Measurements from ENCODE around the gene JPH3.
"Not testable (repeated sequence)": the region's sequence is repeated elsewhere in the genome, so short reads cannot be mapped to it uniquely, and the experiment has no call there.

The JPH3 gene

DNA sequence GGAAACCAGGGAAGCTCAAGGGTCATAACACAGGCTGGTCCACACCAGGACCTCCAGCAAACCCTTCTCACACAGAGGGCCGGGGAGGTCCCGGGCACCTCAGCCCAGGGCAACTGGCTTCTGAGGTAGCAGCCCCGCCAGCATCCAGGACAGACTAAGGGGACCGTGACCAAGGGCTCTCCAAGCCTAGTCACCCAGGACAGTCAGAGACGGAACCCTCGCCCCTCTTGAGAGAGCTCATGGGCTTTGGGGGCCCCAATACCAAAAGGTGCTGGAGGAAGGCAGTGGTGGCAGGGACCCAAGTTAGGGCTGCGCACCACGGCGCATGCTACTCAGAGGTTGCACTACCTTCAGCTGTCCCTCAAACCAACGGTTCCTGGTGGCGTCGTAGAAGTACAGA lies 108.6 kb downstream of the JPH3 start:
- H3K4me3 Mint-ChIP-seq, result no peak overlapping the region
- no peaks in the 10 kb centered on the region for H3K9me3 Mint-ChIP-seq
- no peaks in the 10 kb centered on the region for H3K27me3 Mint-ChIP-seq
- H3K36me3 Mint-ChIP-seq (ENCODE audit: low read depth), result peaks cover 35% of the 10 kb centered on the region
- peaks cover 27% of the 10 kb centered on the region for H3K4me1 Mint-ChIP-seq (ENCODE audit: low read depth)
- no peak overlapping the region for H3K27ac Mint-ChIP-seq

DNA sequence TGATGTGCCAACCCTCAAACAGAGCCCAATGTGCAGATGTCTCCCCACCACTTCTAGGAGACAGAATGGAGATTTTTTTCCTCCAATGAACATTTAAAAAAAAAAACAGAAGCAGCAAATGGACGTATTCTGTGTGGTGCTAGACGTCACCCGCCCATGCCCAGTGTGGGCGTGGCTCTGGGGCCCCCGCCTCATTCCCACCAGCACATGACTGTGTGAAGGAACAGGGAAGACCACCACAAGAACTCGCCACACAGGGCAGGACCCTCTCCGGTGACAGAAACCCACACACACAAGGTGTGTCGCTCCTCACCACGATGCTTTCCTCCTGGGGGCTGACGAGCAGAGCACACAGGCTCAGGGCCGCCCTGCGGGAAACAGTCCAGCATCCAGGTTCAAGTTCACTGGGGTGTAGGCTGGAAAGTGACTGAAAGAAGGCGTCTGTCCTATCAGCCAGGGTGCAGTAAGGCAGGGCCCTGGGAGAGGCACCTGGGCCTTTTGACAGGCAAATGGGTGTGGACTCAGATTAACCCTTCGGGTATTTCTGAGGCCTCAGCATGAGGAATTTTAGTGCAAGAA lies 110.0 kb downstream of the JPH3 start:
- H3K36me3 Mint-ChIP-seq (ENCODE audit: low read depth), result peaks cover 33% of the 10 kb centered on the region
- H3K27me3 Mint-ChIP-seq, result no peaks in the 10 kb centered on the region
- no peak overlapping the region for H3K27ac Mint-ChIP-seq
- H3K9me3 Mint-ChIP-seq, result no peaks in the 10 kb centered on the region
- no peak overlapping the region for H3K4me3 Mint-ChIP-seq
- peaks cover 27% of the 10 kb centered on the region for H3K4me1 Mint-ChIP-seq (ENCODE audit: low read depth)

DNA sequence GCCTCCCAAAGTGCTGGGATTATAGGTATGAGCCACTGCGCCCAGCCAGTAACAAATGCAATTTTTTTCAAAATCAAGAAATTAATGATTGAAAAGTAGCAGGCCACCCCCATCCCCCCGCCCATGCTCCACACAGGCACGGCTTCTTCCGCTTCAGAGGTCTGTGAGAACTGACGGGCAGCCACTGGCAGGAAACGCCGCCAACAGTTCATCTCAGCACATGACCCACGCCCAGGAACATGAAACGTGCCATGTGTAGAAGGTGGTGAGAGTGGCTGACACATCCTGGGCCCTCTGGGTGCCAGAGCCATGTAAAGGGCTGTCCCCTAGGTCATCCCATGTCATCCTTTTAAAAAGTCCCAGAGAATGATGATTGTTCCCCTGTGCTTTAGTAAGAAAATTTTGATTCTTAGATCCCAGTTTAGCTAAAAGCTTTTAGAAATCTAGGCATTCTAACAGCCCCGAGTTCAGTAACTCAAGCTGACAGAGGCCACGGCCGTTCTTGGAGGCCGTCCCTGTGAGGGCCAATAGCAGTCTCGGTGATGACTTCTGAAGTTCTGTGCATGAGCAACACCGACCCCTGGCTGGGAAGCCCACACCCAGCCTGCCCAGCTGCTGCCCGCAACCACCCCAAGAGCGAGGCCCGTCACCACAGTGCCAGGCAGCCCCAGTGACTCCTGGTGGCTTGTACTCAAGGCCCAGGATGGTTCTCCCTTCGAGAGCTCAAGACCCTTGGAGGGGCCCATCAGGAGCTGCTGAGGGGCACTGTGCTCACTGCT lies 111.3 kb downstream of the JPH3 start:
- Mint-ChIP-seq H3K9me3 (no peaks in the 10 kb centered on the region), H3K4me1 (ENCODE audit: low read depth) (peaks cover 27% of the 10 kb centered on the region), H3K27me3 (no peaks in the 10 kb centered on the region), H3K4me3 (no peak overlapping the region), H3K36me3 (ENCODE audit: low read depth) (peaks cover 40% of the 10 kb centered on the region), H3K27ac (peak overlapping the region; percentile 76)

DNA sequence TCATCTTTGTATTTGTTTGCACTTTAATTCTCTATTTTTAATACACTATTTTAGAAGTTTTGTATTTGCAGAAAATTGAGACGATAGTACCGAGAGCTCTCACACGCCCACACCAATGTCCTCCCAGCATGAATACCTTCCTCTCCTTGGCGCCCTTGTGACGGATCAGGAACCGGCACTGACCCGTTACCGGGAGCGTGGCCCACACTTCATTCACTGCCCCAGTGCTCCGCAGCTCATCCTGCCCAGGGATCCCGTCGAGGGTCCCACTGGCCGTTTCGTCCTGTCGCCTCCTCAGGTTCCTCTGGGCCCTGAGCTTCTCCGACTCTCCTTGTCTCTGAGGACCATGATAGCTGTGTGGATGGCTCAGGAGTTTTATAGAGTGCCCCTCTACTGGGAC lies 112.9 kb downstream of the JPH3 start:
- Mint-ChIP-seq H3K9me3 (no peaks in the 10 kb centered on the region), H3K36me3 (ENCODE audit: low read depth) (peaks cover 51% of the 10 kb centered on the region)

DNA sequence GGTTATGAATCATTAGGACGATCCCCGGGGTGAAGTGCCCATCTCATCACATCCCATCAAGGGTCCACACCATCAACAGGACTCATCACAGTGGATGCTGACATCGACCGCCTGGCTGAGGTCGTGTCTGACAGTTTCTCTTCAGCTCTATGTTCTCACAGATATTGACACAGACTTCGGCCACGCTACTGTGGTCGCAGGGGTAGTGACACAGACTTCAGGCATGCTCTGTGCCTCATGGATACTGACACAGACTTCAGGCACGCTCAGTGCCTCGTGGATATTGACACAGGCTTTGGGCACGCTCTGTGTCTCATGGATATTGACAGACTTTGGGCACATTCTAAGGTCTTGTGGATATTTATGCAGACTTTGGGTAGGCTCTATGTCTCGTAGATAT lies 113.3 kb downstream of the JPH3 start:
- Mint-ChIP-seq H3K36me3 (ENCODE audit: low read depth) (peaks cover 50% of the 10 kb centered on the region), H3K9me3 (no peaks in the 10 kb centered on the region), H3K27ac (peak overlapping the region; percentile 7), H3K27me3 (no peaks in the 10 kb centered on the region), H3K4me1 (ENCODE audit: low read depth) (peaks cover 27% of the 10 kb centered on the region), H3K4me3 (no peak overlapping the region)

More for the DNA sequence above, 112.9 kb downstream of the JPH3 start:
- peaks cover 27% of the 10 kb centered on the region for H3K4me1 Mint-ChIP-seq (ENCODE audit: low read depth)
- no peak overlapping the region for H3K27ac Mint-ChIP-seq
- no peak overlapping the region for H3K4me3 Mint-ChIP-seq
- no peaks in the 10 kb centered on the region for H3K27me3 Mint-ChIP-seq

- Mint-ChIP-seq H3K4me1 (ENCODE audit: low read depth) (peaks cover 34% of the 10 kb centered on the region), H3K36me3 (ENCODE audit: low read depth) (peaks cover 64% of the 10 kb centered on the region)
- H3K27ac Mint-ChIP-seq, H3K27me3 Mint-ChIP-seq, H3K9me3 Mint-ChIP-seq, H3K4me3 Mint-ChIP-seq: not testable (repeated sequence)
These were observed 116.5 kb downstream of the JPH3 start for GRCh38 chr16:87718831-87719230.

DNA sequence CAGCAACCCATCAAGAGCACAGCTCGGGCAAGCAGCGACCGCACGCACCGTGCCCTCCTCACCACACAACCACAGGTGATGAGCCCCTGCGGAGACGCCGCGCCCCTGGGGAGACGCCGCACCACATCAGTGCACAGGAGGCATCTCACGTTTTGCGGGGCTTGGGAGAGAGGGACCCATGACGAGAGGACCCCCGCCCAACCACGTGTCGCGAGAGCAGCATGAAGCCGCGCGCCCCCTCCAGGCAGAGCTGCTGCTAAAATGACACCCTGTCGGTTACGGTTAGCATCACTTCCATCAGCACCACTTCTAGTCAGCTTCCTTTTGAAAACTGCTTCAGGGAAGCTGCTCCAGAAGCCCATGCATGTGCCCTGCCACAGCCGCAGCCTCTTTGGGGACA lies 118.1 kb downstream of the JPH3 start:
- Mint-ChIP-seq H3K9me3 (no peaks in the 10 kb centered on the region), H3K27me3 (no peaks in the 10 kb centered on the region), H3K4me1 (ENCODE audit: low read depth) (peaks cover 34% of the 10 kb centered on the region), H3K4me3 (no peak overlapping the region), H3K27ac (no peak overlapping the region), H3K36me3 (ENCODE audit: low read depth) (peaks cover 67% of the 10 kb centered on the region)

GRCh38 chr16:87721622-87722585 lies 119.6 kb downstream of the JPH3 start:
- H3K27me3 Mint-ChIP-seq, result no peaks in the 10 kb centered on the region
- peaks cover 69% of the 10 kb centered on the region for H3K36me3 Mint-ChIP-seq (ENCODE audit: low read depth)
- peak overlapping the region; percentile 52 for H3K27ac Mint-ChIP-seq
- H3K9me3 Mint-ChIP-seq, result no peaks in the 10 kb centered on the region
- no peak overlapping the region for H3K4me3 Mint-ChIP-seq
- peaks cover 34% of the 10 kb centered on the region for H3K4me1 Mint-ChIP-seq (ENCODE audit: low read depth)

GRCh38 chr16:87722590-87723225 lies 120.4 kb downstream of the JPH3 start:
- H3K36me3 Mint-ChIP-seq (ENCODE audit: low read depth), result peaks cover 72% of the 10 kb centered on the region
- H3K4me3 Mint-ChIP-seq, result no peak overlapping the region
- peaks cover 36% of the 10 kb centered on the region for H3K4me1 Mint-ChIP-seq (ENCODE audit: low read depth)
- H3K27me3 Mint-ChIP-seq, result no peaks in the 10 kb centered on the region
- no peaks in the 10 kb centered on the region for H3K9me3 Mint-ChIP-seq
- peak overlapping the region; percentile 52 for H3K27ac Mint-ChIP-seq

GRCh38 chr16:87723226-87723623 lies 120.9 kb downstream of the JPH3 start:
- Mint-ChIP-seq H3K9me3 (no peaks in the 10 kb centered on the region), H3K27ac (no peak overlapping the region), H3K27me3 (no peaks in the 10 kb centered on the region), H3K4me1 (ENCODE audit: low read depth) (peaks cover 36% of the 10 kb centered on the region), H3K36me3 (ENCODE audit: low read depth) (peaks cover 74% of the 10 kb centered on the region), H3K4me3 (no peak overlapping the region)

DNA sequence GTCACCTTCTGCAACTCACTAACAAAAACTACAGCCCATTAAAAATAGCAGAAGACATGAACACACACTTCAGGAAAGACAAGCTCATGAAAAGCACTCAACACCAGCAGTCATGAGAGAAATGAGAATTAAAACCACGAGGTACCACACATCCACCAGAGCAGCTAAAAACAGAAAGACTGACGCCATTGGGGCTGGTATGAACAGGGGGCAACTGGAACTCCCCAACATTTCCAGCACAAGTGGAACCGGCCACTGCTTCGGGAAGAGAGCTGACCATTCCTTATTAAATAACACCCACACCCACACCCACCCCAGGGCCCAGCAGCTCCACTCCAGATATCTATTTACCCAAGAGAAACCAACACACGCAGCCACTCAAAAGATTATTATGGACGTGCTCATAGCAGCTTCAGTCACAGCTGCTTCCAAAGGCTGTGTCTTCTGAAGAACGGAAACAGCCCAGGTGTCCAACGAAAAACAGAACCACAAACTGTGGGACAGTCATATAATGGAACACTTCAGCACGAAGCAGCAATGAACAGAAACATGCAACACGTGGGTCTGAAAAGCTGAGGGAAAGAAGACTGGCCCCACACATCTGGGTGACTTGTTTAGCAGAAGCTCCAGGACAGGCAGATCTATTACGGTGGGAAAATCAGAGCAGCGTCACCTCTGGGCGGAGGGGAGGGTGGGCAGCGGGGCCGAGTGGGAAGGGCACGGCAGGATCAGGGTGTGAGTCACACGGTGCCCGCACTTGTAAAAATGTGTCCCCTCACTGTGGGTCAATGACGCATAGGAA lies 122.4 kb downstream of the JPH3 start:
- no peak overlapping the region for H3K4me3 Mint-ChIP-seq
- H3K27ac Mint-ChIP-seq, result peak overlapping the region; percentile 59
- H3K4me1 Mint-ChIP-seq (ENCODE audit: low read depth), result peaks cover 36% of the 10 kb centered on the region
- H3K27me3 Mint-ChIP-seq, result no peaks in the 10 kb centered on the region
- H3K36me3 Mint-ChIP-seq (ENCODE audit: low read depth), result peaks cover 77% of the 10 kb centered on the region
- H3K9me3 Mint-ChIP-seq, result no peaks in the 10 kb centered on the region

DNA sequence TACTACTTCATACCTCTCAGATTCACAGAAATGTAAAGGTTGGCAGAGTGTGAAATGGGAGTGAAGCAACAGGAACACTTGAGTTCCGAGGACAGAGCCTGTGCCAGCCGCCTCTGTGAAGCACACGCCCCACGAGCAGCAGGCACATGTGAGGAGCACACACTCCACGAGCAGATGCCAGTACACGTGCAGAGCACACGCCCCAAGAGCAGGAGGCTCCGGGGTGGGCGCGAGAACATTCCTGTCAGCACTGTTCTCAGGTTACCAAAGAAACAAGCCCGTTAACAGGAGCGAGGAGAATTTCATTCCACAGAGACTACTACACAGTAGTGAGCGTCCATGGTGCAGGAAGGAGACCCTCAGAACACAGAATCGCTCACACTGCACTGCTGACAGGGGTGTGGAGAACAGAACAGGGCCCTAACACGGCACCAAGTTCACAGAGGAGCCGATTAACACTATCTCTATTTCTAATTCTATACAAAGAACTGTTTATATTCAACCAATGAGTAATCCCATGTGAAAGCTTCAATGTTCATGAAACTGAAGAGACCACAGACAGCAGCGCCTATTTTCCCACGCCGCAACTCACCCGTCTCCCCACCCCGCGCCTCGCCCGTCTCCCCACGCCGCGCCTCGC lies 123.4 kb downstream of the JPH3 start:
- H3K27me3 Mint-ChIP-seq, result no peaks in the 10 kb centered on the region
- H3K4me3 Mint-ChIP-seq, result no peak overlapping the region
- no peaks in the 10 kb centered on the region for H3K9me3 Mint-ChIP-seq
- H3K27ac Mint-ChIP-seq, result peak overlapping the region; percentile 40
- H3K4me1 Mint-ChIP-seq (ENCODE audit: low read depth), result peaks cover 36% of the 10 kb centered on the region
- peaks cover 77% of the 10 kb centered on the region for H3K36me3 Mint-ChIP-seq (ENCODE audit: low read depth)

DNA sequence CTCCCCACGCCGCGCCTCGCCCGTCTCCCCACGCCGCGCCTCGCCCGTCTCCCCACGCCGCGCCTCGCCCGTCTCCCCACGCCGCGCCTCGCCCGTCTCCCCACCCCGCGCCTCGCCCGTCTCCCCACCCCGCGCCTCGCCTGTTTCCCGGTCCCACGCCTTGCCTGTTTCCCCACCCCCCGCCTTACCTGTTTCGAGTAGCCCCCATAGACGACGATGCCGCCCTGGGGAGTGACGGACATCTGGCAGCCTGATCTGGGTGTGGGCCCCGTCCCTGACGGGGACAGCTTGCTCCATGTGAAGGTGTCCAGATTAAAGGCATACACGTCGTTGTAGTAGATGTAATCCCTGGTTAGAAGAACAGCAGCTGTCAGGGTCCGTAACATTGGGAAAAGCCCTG lies 124.3 kb downstream of the JPH3 start:
- not testable (repeated sequence) for H3K4me3 Mint-ChIP-seq, H3K27me3 Mint-ChIP-seq, H3K27ac Mint-ChIP-seq, H3K9me3 Mint-ChIP-seq
- peaks cover 82% of the 10 kb centered on the region for H3K36me3 Mint-ChIP-seq (ENCODE audit: low read depth)
- peaks cover 36% of the 10 kb centered on the region for H3K4me1 Mint-ChIP-seq (ENCODE audit: low read depth)

DNA sequence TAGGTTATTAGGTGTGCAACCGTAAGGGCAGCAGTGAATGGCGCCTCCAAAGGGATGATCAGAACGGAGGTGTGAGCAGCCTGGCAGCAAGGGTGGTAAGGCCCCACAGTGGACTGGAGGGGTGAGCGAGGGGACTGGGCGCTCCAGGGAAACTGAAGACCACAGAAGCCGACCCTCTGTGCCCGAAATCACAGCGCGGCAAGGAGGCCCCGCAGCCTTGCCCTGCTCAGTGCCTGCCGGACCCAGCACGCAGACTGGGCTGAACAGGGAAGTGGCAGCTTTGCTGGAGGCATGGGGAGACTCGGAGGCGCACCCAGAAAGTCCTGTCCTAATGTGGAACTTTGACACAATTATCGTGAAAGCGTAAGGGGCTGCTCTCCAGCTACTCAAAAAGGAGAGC lies 125.0 kb downstream of the JPH3 start:
- H3K4me3 Mint-ChIP-seq, result no peak overlapping the region
- H3K36me3 Mint-ChIP-seq (ENCODE audit: low read depth), result peaks cover 80% of the 10 kb centered on the region
- peaks cover 31% of the 10 kb centered on the region for H3K4me1 Mint-ChIP-seq (ENCODE audit: low read depth)
- H3K27me3 Mint-ChIP-seq, result no peaks in the 10 kb centered on the region
- H3K9me3 Mint-ChIP-seq, result no peaks in the 10 kb centered on the region
- no peak overlapping the region for H3K27ac Mint-ChIP-seq
